Thyroid gland (tissue), 4 donors: ENCODE data around the gene DCX. TPM values are rescaled to one million over a fixed set of nuclear protein-coding genes. Genes with fewer than 3 reads are reported as not detected.

Experiments
- DNase-seq, 2 donors: peaks; one replicate each; pipeline ENCODE4 v3.0.0-alpha.2; 2019
- H3K27ac ChIP-seq, 3 donors: fragments of 200-600 bp; sonication (generic); 1 replicate in 2 of 3; 2 replicates in 1 of 3; pipeline ENCODE4 v1.5.1; 2016 to 2019; ENCODE audit warnings: mild to moderate bottlenecking in 1 of 3, moderate library complexity in 1 of 3
- H3K27me3 ChIP-seq: fragments of 200-600 bp; sonication (generic); one replicate; pipeline ENCODE4 v1.5.1; 2019
- H3K36me3 ChIP-seq, 2 donors: fragments of 200-600 bp; sonication (generic); one replicate each; pipeline ENCODE4 v1.5.1; 2016 to 2019
- H3K4me1 ChIP-seq, 2 donors: fragments of 200-600 bp; sonication (generic); one replicate each; pipeline ENCODE4 v1.5.1; 2017 to 2019
- H3K4me3 ChIP-seq, 3 donors: fragments of 200-600 bp; sonication (generic); replicated peaks in 1 of 3; 1 replicate in 2 of 3; 2 replicates in 1 of 3; pipeline ENCODE4 v1.5.1; 2016; ENCODE audit warnings: mild to moderate bottlenecking in 1 of 3
- H3K9me3 ChIP-seq: fragments of 200-600 bp; sonication (generic); one replicate; pipeline ENCODE4 v1.5.1; 2017
- CTCF ChIP-seq, 6 experiments: fragments of 200-600 bp in 3 of 6; fragments of 450-650 bp in 3 of 6; sonication (generic) in 3 of 6; IDR thresholded peaks; one replicate each; pipeline ENCODE4 v1.5.1; 2016 to 2019; ENCODE audit warnings: antibody characterized with exemption in 6 of 6, mild to moderate bottlenecking in 2 of 6, inconsistent platforms in 1 of 6, moderate library complexity in 1 of 6
- POLR2A ChIP-seq, 2 donors: fragments of 450-650 bp; IDR thresholded peaks; one replicate each; pipeline ENCODE4 v1.6.1; 2017; ENCODE audit warnings: antibody characterized with exemption in 2 of 2, mild to moderate bottlenecking in 2 of 2, moderate library complexity in 1 of 2
- WGBS, 2 donors: methylation state at CpG; one replicate each; pipeline ENCODE4 v1.1.5; 2017; 5-methylcytosine and 5-hydroxymethylcytosine counted together
- intact Hi-C: fragments of 100-400 bp; cut with DNase I; formaldehyde crosslinking; loops from one replicate; pipeline ENCODE4 v1.15.1; 2023
- total RNA-seq, 4 donors: library from RNA; depleted of rRNA; stranded (reverse); fragments of >200 nt; gene quantifications; one replicate each; pipeline ENCODE4 v1.2.3, GENCODE V29; 2016

Gene DCX
- total RNA-seq, 4 donors from 2014 or later = not detected

DNA sequence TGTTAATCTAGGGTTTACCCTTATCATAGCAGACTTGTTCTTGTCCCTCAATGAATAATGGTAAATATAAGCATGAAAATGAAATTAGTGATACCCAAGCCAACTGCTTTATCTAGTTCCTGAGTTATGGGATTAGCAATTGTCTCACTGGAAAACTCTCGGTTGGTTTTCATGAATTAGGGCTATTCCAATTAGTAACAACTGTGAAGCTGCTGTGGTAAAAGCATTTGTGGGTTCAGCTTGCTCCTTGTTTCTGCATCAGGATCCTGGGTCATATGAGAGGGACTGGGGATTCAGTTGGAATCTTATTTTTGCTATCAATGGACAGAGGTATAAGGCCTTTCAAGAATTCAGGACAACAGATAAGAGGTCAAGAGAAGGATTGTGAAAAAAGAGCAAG, 50.2 kb downstream of the DCX start:
- H3K4me3 ChIP-seq = no peak overlapping the region
- H3K36me3 ChIP-seq = no peaks in the 10 kb centered on the region
- no peak for DNase-seq
- no peak overlapping the region for H3K27ac ChIP-seq
- H3K27me3 ChIP-seq = no peaks in the 10 kb centered on the region
- no peaks in the 10 kb centered on the region for H3K9me3 ChIP-seq
- no peak for TF ChIP-seq CTCF (IDR thresholded peaks at IDR 0.05)
- TF ChIP-seq POLR2A (IDR thresholded peaks at IDR 0.05) = no peak
- H3K4me1 ChIP-seq = no peaks in the 10 kb centered on the region
- intact Hi-C loops = no loop called here
- 43 to 57% methylated on average over 1 of the region's 1 CpG for WGBS, 2 donors

- Histone ChIP-seq H3K36me3 (no peaks in the 10 kb centered on the region), H3K27ac (no peak overlapping the region), H3K4me1 (no peaks in the 10 kb centered on the region), H3K9me3 (no peaks in the 10 kb centered on the region), H3K27me3 (no peaks in the 10 kb centered on the region), H3K4me3 (no peak overlapping the region)
- intact Hi-C loops = no loop called here
- TF ChIP-seq CTCF (IDR thresholded peaks at IDR 0.05) = no peak
- no peak for TF ChIP-seq POLR2A (IDR thresholded peaks at IDR 0.05)
- WGBS, 2 donors = 40 to 60% methylated on average over 3 of the region's 3 CpGs
- no peak for DNase-seq
Measured at GRCh38 chrX:111360839-111361238, 51.2 kb downstream of the DCX start.

GRCh38 chrX:111355523-111356115, 56.4 kb downstream of the DCX start:
- Histone ChIP-seq H3K27me3 (no peaks in the 10 kb centered on the region), H3K9me3 (no peaks in the 10 kb centered on the region), H3K36me3 (no peaks in the 10 kb centered on the region), H3K4me1 (no peaks in the 10 kb centered on the region), H3K27ac (no peak overlapping the region), H3K4me3 (no peak overlapping the region)
- no peak for DNase-seq
- intact Hi-C loops = no loop called here
- WGBS, 2 donors = 70 to 80% methylated on average over 2 of the region's 2 CpGs
- TF ChIP-seq POLR2A (IDR thresholded peaks at IDR 0.05) (no peak), CTCF (IDR thresholded peaks at IDR 0.05) (no peak)

GRCh38 chrX:111354496-111354895, 57.5 kb downstream of the DCX start:
- no peaks in the 10 kb centered on the region for H3K9me3 ChIP-seq
- 50 to 90% methylated on average over 1 of the region's 1 CpG for WGBS, 2 donors
- intact Hi-C loops = no loop called here
- no peak for DNase-seq
- no peak overlapping the region for H3K27ac ChIP-seq
- H3K4me1 ChIP-seq = no peaks in the 10 kb centered on the region
- TF ChIP-seq POLR2A (IDR thresholded peaks at IDR 0.05) (no peak), CTCF (IDR thresholded peaks at IDR 0.05) (no peak)
- H3K36me3 ChIP-seq = no peaks in the 10 kb centered on the region
- no peaks in the 10 kb centered on the region for H3K27me3 ChIP-seq
- H3K4me3 ChIP-seq = no peak overlapping the region

GRCh38 chrX:111353793-111354192, 58.2 kb downstream of the DCX start:
- 38 to 44% methylated on average over 2 of the region's 2 CpGs for WGBS, 2 donors
- Histone ChIP-seq H3K27ac (no peak overlapping the region), H3K27me3 (no peaks in the 10 kb centered on the region), H3K4me1 (no peaks in the 10 kb centered on the region), H3K36me3 (no peaks in the 10 kb centered on the region), H3K9me3 (no peaks in the 10 kb centered on the region), H3K4me3 (no peak overlapping the region)
- intact Hi-C loops = no loop called here
- TF ChIP-seq CTCF (IDR thresholded peaks at IDR 0.05) (no peak), POLR2A (IDR thresholded peaks at IDR 0.05) (no peak)
- DNase-seq = no peak
